Thoracic aorta (tissue), 2 donors: ENCODE measurements around the gene ADGRE2. TPM values are rescaled to one million over a fixed set of nuclear protein-coding genes. Genes with fewer than 3 reads are reported as not detected.
A peak's percentile ranks its signal among the peaks of the same experiment; 100 is the strongest.
"Not testable (repeated sequence)": the region's sequence is repeated elsewhere in the genome, so short reads cannot be mapped to it uniquely, and the experiment has no call there.

Experiments
- ATAC-seq: fragments of 150-250 bp; one replicate; pipeline ENCODE4 v1.8.0; 2017; ENCODE audit warnings: low read depth; ENCODE audit not compliant: insufficient number of reproducible peaks, low FRiP score
- DNase-seq: peaks from one replicate; pipeline ENCODE4 v3.0.0-alpha.2; 2020; ENCODE audit warnings: low spot score
- H3K27ac ChIP-seq, 2 donors: fragments of 200-600 bp; sonication (generic); 1 replicate in 1 of 2; 2 replicates in 1 of 2; pipeline ENCODE4 v1.5.1; 2016; ENCODE audit warnings: mild to moderate bottlenecking in 2 of 2, moderate library complexity in 2 of 2
- H3K27me3 ChIP-seq: fragments of 200-600 bp; sonication (generic); replicated peaks from 2 replicates; pipeline ENCODE4 v1.6.0; 2016; ENCODE audit warnings: mild to moderate bottlenecking; ENCODE audit not compliant: insufficient read depth
- H3K36me3 ChIP-seq: fragments of 200-600 bp; sonication (generic); one replicate; pipeline ENCODE4 v1.5.1; 2016
- H3K4me1 ChIP-seq, 2 donors: fragments of 200-600 bp; sonication (generic); 1 replicate in 1 of 2; 2 replicates in 1 of 2; pipeline versions ENCODE4 v1.5.1 to v1.6.0; 2016; ENCODE audit warnings: low read depth in 2 of 2, mild to moderate bottlenecking in 1 of 2; ENCODE audit not compliant: control insufficient read depth in 1 of 2
- H3K4me3 ChIP-seq: fragments of 200-600 bp; sonication (generic); 2 replicates; pipeline ENCODE4 v1.5.1; 2016; ENCODE audit warnings: mild to moderate bottlenecking
- H3K9me3 ChIP-seq: fragments of 200-600 bp; sonication (generic); 2 replicates; pipeline ENCODE4 v1.5.1; 2016
- CTCF ChIP-seq: fragments of 200-600 bp; sonication (generic); IDR thresholded peaks from one replicate; pipeline ENCODE4 v1.5.1; 2019; ENCODE audit warnings: antibody characterized with exemption
- total RNA-seq, 2 donors: library from RNA; depleted of rRNA; stranded (reverse); fragments of >200 nt; gene quantifications; one replicate each; pipeline versions ENCODE4 v1.1.0 to v1.2.3, GENCODE V29; 2016

The ADGRE2 gene
- total RNA-seq, 2 donors from 2014 or later, result 8.3 to 9.9 TPM

- not testable (repeated sequence) for H3K4me3 ChIP-seq, H3K9me3 ChIP-seq, H3K27ac ChIP-seq, H3K36me3 ChIP-seq, H3K27me3 ChIP-seq, ATAC-seq, DNase-seq, H3K4me1 ChIP-seq
Measured at GRCh38 chr19:14780622-14781225, 2.4 kb upstream of the ADGRE2 start.

- no peak for ATAC-seq
- DNase-seq, result no peak
Measured at GRCh38 chr19:14779151-14779550, 791 bp upstream of the ADGRE2 start.

GRCh38 chr19:14777645-14778044, 715 bp downstream of the ADGRE2 start:
- H3K4me3 ChIP-seq, H3K27ac ChIP-seq, DNase-seq, H3K27me3 ChIP-seq, H3K4me1 ChIP-seq, H3K9me3 ChIP-seq, H3K36me3 ChIP-seq, ATAC-seq: not testable (repeated sequence)

More at GRCh38 chr19:14779151-14779550, 791 bp upstream of the ADGRE2 start:
- no peak overlapping the region for H3K4me3 ChIP-seq
- H3K36me3 ChIP-seq, result no peaks in the 10 kb centered on the region
- H3K4me1 ChIP-seq, result peaks cover 0 to 3% of the 10 kb centered on the region in 2 donors
- no peaks in the 10 kb centered on the region for H3K27me3 ChIP-seq
- no peak overlapping the region for H3K27ac ChIP-seq
- no peaks in the 10 kb centered on the region for H3K9me3 ChIP-seq
- TF ChIP-seq CTCF, result no peak

GRCh38 chr19:14775869-14776586, 2.3 kb downstream of the ADGRE2 start:
- Histone ChIP-seq H3K27me3 (no peaks in the 10 kb centered on the region), H3K27ac (no peak overlapping the region), H3K4me1 (peaks cover 0 to 3% of the 10 kb centered on the region in 2 donors), H3K36me3 (no peaks in the 10 kb centered on the region), H3K4me3 (peak overlapping the region; percentile 63), H3K9me3 (no peaks in the 10 kb centered on the region)
- no peak for ATAC-seq
- DNase-seq, result no peak
- TF ChIP-seq CTCF, result no peak

GRCh38 chr19:14775326-14775725, 3.0 kb downstream of the ADGRE2 start:
- not testable (repeated sequence) for H3K36me3 ChIP-seq, ATAC-seq, H3K27me3 ChIP-seq, DNase-seq, H3K4me1 ChIP-seq, H3K27ac ChIP-seq, H3K9me3 ChIP-seq
- peak overlapping the region; percentile 63 for H3K4me3 ChIP-seq

GRCh38 chr19:14774373-14774772, 4.0 kb downstream of the ADGRE2 start:
- DNase-seq, result no peak
- Histone ChIP-seq H3K27ac (no peak overlapping the region), H3K4me1 (peaks cover 0 to 3% of the 10 kb centered on the region in 2 donors), H3K9me3 (no peaks in the 10 kb centered on the region), H3K36me3 (no peaks in the 10 kb centered on the region), H3K4me3 (no peak overlapping the region), H3K27me3 (no peaks in the 10 kb centered on the region)
- no peak for ATAC-seq
- no peak for TF ChIP-seq CTCF

GRCh38 chr19:14773722-14774121, 4.6 kb downstream of the ADGRE2 start:
- DNase-seq, H3K36me3 ChIP-seq, H3K4me3 ChIP-seq, H3K27ac ChIP-seq, H3K4me1 ChIP-seq, ATAC-seq, H3K9me3 ChIP-seq, H3K27me3 ChIP-seq: not testable (repeated sequence)
